Memory B cell (primary cell): ENCODE results near the gene MAGI2.

Source experiments
- ATAC-seq: fragments of 150-1000 bp; cut with Tn5 transposase; 2 replicates; pipeline ENCODE4 v1.10.0; 2021; ENCODE audit warnings: low read depth, mild to moderate bottlenecking, moderate library complexity
- DNase-seq, 2 donors: peaks; one replicate each; pipeline ENCODE4 v3.0.0; 2022; ENCODE audit warnings: low spot score in 2 of 2
- H3K27ac Mint-ChIP-seq: one replicate; pipeline ENCODE4 v1.8.0; 2022; ENCODE audit warnings: mild to moderate bottlenecking, moderate library complexity, mixed read lengths
- H3K27me3 Mint-ChIP-seq: one replicate; pipeline ENCODE4 v1.8.0; 2022; ENCODE audit warnings: mixed read lengths
- H3K36me3 Mint-ChIP-seq: one replicate; pipeline ENCODE4 v1.8.0; 2022; ENCODE audit warnings: mild to moderate bottlenecking, mixed read lengths
- H3K4me1 Mint-ChIP-seq: one replicate; pipeline ENCODE4 v1.8.0; 2022; ENCODE audit warnings: mixed read lengths
- H3K4me3 Mint-ChIP-seq: one replicate; pipeline ENCODE4 v1.8.0; 2022; ENCODE audit warnings: mild to moderate bottlenecking, moderate library complexity, mixed read lengths
- H3K9me3 Mint-ChIP-seq: one replicate; pipeline ENCODE4 v1.8.0; 2022; ENCODE audit warnings: mixed read lengths

MAGI2 gene

GRCh38 chr7:78171398-78171797 lies 1282.1 kb downstream of the MAGI2 start:
- H3K27ac Mint-ChIP-seq: no peak overlapping the region
- H3K27me3 Mint-ChIP-seq: no peaks in the 10 kb centered on the region
- no peaks in the 10 kb centered on the region for H3K9me3 Mint-ChIP-seq
- ATAC-seq: no peak
- H3K36me3 Mint-ChIP-seq: no peaks in the 10 kb centered on the region
- H3K4me1 Mint-ChIP-seq: no peaks in the 10 kb centered on the region
- no peak overlapping the region for H3K4me3 Mint-ChIP-seq
- DNase-seq: no peak

GRCh38 chr7:78170815-78171214 lies 1282.7 kb downstream of the MAGI2 start:
- Mint-ChIP-seq H3K27me3 (no peaks in the 10 kb centered on the region), H3K9me3 (no peaks in the 10 kb centered on the region), H3K4me1 (no peaks in the 10 kb centered on the region), H3K27ac (no peak overlapping the region), H3K4me3 (no peak overlapping the region), H3K36me3 (no peaks in the 10 kb centered on the region)
- DNase-seq (no peak), ATAC-seq (no peak)

DNA sequence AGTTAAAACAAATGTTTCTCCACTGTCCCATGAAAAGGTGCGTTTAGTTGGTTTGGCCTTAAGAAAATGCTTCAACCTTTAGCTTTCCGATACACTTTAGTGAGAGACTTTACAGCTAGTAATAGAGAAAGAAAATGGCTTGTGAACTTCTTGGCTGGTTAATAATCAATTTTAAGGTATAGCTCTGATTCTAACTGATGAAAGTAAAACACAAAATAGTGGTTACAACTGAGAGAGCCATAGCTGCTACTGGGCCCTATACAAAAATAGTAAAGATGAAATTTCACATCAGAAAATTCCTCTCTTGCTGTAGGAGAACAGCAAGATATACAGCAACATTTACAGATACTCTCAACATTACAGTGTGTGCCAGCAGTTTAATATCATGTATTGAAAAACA lies 1283.5 kb downstream of the MAGI2 start:
- Mint-ChIP-seq H3K4me3 (no peak overlapping the region), H3K4me1 (no peaks in the 10 kb centered on the region), H3K27me3 (no peaks in the 10 kb centered on the region), H3K36me3 (no peaks in the 10 kb centered on the region), H3K27ac (no peak overlapping the region), H3K9me3 (no peaks in the 10 kb centered on the region)
- DNase-seq: no peak
- no peak for ATAC-seq

- Mint-ChIP-seq H3K9me3 (no peaks in the 10 kb centered on the region), H3K4me3 (no peak overlapping the region), H3K27me3 (no peaks in the 10 kb centered on the region), H3K36me3 (no peaks in the 10 kb centered on the region), H3K4me1 (no peaks in the 10 kb centered on the region), H3K27ac (no peak overlapping the region)
- no peak for DNase-seq
- no peak for ATAC-seq
Measured at GRCh38 chr7:78168865-78169264, 1284.6 kb downstream of the MAGI2 start.

DNA sequence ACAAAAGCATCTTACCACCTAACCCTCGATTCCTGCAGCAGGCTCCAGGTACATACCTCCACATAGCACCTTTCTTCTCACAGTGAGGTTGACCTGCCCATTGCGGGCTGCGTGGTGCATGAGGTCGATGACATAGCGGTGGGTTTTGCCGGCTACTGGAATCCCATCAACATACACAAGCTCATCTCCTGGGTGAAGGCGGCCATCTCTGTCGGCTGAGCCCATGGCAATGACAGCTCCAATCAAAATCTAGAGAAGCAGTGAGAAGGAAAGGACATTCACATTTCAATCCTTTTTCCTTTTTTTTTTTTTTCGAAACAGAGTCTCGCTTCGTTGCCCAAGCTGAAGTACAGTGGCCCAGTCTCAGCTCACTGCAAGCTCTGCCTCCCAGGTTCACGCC lies 1285.6 kb downstream of the MAGI2 start:
- ATAC-seq (no peak), DNase-seq (no peak)
- Mint-ChIP-seq H3K4me3 (no peak overlapping the region), H3K27me3 (no peaks in the 10 kb centered on the region), H3K36me3 (no peaks in the 10 kb centered on the region), H3K4me1 (no peaks in the 10 kb centered on the region), H3K9me3 (no peaks in the 10 kb centered on the region), H3K27ac (no peak overlapping the region)

- H3K9me3 Mint-ChIP-seq: no peaks in the 10 kb centered on the region
- ATAC-seq: no peak
- no peak overlapping the region for H3K27ac Mint-ChIP-seq
- H3K36me3 Mint-ChIP-seq: no peaks in the 10 kb centered on the region
- DNase-seq: no peak
- H3K4me1 Mint-ChIP-seq: no peaks in the 10 kb centered on the region
- no peaks in the 10 kb centered on the region for H3K27me3 Mint-ChIP-seq
- no peak overlapping the region for H3K4me3 Mint-ChIP-seq
Measured at GRCh38 chr7:78165854-78166253, 1287.6 kb downstream of the MAGI2 start.

DNA sequence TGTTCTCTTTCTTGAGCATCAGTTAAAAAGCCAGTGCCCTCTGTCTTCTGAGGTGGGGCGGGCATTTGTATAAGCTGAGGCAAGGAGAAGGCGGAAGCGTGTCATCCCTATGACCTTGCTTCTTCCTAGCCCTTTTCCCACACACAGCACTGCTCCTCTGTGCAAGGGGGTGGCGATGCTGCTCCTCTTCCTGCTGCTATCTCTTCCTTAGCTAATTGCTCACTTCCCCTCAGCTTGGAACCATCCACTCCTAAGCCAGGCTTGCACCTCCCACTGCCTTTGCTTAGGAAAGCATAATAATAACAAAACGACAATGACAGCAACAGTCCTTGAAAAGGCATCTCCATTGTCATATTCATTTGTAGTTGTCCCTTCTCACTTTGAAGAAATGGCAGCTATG lies 1288.0 kb downstream of the MAGI2 start:
- H3K9me3 Mint-ChIP-seq: no peaks in the 10 kb centered on the region
- no peaks in the 10 kb centered on the region for H3K27me3 Mint-ChIP-seq
- ATAC-seq (no peak), DNase-seq (no peak)
- H3K4me1 Mint-ChIP-seq: no peaks in the 10 kb centered on the region
- H3K27ac Mint-ChIP-seq: no peak overlapping the region
- no peaks in the 10 kb centered on the region for H3K36me3 Mint-ChIP-seq
- H3K4me3 Mint-ChIP-seq: no peak overlapping the region

DNA sequence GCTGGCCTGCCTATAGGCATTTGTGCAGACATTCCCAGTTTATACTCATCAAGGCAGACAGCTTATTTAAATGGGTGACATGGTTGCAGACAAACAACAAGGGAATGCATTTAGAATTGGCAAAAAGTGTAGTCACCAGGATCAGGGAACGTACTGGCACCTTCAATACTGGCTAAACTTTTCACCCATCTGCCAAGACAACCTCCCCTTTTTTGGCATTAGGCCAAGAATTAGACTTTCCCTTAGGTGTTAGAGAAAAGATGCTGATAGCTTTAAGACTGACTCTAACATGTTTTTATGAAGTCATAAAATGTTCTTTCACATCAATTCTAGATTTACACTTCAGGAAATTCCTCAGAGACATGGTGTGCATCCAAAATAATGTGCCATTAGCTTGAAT lies 1289.0 kb downstream of the MAGI2 start:
- DNase-seq (no peak), ATAC-seq (no peak)
- Mint-ChIP-seq H3K27ac (no peak overlapping the region), H3K4me3 (no peak overlapping the region), H3K36me3 (no peaks in the 10 kb centered on the region), H3K9me3 (no peaks in the 10 kb centered on the region), H3K27me3 (peaks cover 3% of the 10 kb centered on the region), H3K4me1 (no peaks in the 10 kb centered on the region)

DNA sequence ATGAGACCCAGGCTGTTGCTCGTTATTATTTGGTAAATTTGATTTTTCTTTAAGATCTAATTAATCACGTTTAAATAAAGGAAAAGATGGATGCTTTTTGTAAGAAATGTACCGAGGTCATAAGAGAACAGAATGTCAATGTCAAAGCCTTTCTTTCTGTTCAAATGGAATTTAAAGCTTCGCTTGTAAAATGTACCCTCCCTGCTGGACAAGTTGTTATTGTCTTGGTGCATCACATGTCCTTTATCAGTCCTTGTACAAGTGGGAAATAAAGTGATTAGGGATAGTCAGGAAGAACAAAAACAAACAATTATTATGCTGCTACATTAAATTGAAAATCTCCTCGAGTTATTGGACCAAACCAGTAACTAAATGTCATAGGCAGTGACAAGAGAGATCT lies 1291.7 kb downstream of the MAGI2 start:
- DNase-seq: no peak
- Mint-ChIP-seq H3K27ac (no peak overlapping the region), H3K9me3 (no peaks in the 10 kb centered on the region), H3K27me3 (peaks cover 10% of the 10 kb centered on the region), H3K36me3 (no peaks in the 10 kb centered on the region), H3K4me3 (no peak overlapping the region), H3K4me1 (no peaks in the 10 kb centered on the region)
- ATAC-seq: no peak

GRCh38 chr7:78159545-78159944 lies 1293.9 kb downstream of the MAGI2 start:
- peaks cover 10% of the 10 kb centered on the region for H3K27me3 Mint-ChIP-seq
- DNase-seq: no peak
- H3K27ac Mint-ChIP-seq: no peak overlapping the region
- no peaks in the 10 kb centered on the region for H3K9me3 Mint-ChIP-seq
- H3K36me3 Mint-ChIP-seq: no peaks in the 10 kb centered on the region
- no peaks in the 10 kb centered on the region for H3K4me1 Mint-ChIP-seq
- no peak overlapping the region for H3K4me3 Mint-ChIP-seq
- ATAC-seq: no peak

GRCh38 chr7:78153285-78153684 lies 1300.2 kb downstream of the MAGI2 start:
- ATAC-seq: no peak
- no peaks in the 10 kb centered on the region for H3K9me3 Mint-ChIP-seq

GRCh38 chr7:78151229-78151628 lies 1302.2 kb downstream of the MAGI2 start:
- H3K9me3 Mint-ChIP-seq: no peaks in the 10 kb centered on the region
- ATAC-seq: no peak
- no peaks in the 10 kb centered on the region for H3K36me3 Mint-ChIP-seq

More at GRCh38 chr7:78153285-78153684, 1300.2 kb downstream of the MAGI2 start:
- no peak overlapping the region for H3K27ac Mint-ChIP-seq
- H3K36me3 Mint-ChIP-seq: no peaks in the 10 kb centered on the region
- no peak overlapping the region for H3K4me3 Mint-ChIP-seq
- H3K4me1 Mint-ChIP-seq: no peaks in the 10 kb centered on the region
- no peak for DNase-seq
- H3K27me3 Mint-ChIP-seq: peaks cover 5% of the 10 kb centered on the region

DNA sequence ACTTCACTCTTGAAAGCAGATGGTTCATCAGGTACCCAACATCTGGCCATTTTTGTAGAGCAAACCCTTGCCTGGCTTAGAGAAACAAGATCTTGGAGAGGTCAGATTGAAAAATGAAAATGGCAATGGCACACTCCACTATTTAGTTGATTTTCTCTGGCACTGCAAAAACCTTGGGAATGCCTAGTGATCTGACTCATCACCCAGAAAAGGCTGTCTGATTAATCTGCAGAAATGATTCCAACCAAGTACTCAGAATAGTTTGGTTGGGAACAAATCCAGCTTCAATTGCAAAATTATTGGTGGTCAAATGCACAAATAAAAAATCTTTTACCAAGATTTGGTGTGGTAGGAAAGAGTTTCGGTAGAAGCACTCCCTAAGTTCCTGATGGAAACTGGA lies 1303.7 kb downstream of the MAGI2 start:
- DNase-seq (no peak), ATAC-seq (no peak)
- no peak overlapping the region for H3K27ac Mint-ChIP-seq
- no peaks in the 10 kb centered on the region for H3K4me1 Mint-ChIP-seq
- peaks cover 5% of the 10 kb centered on the region for H3K27me3 Mint-ChIP-seq
- H3K36me3 Mint-ChIP-seq: no peaks in the 10 kb centered on the region
- no peak overlapping the region for H3K4me3 Mint-ChIP-seq
- H3K9me3 Mint-ChIP-seq: no peaks in the 10 kb centered on the region

More at GRCh38 chr7:78151229-78151628, 1302.2 kb downstream of the MAGI2 start:
- Mint-ChIP-seq H3K27ac (no peak overlapping the region), H3K4me1 (no peaks in the 10 kb centered on the region), H3K4me3 (no peak overlapping the region), H3K27me3 (peaks cover 5% of the 10 kb centered on the region)
- DNase-seq: no peak

- Mint-ChIP-seq H3K27me3 (peaks cover 5% of the 10 kb centered on the region), H3K36me3 (no peaks in the 10 kb centered on the region), H3K4me1 (no peaks in the 10 kb centered on the region), H3K4me3 (no peak overlapping the region), H3K27ac (no peak overlapping the region), H3K9me3 (no peaks in the 10 kb centered on the region)
- ATAC-seq (no peak), DNase-seq (no peak)
Measured at GRCh38 chr7:78148166-78148894, 1305.1 kb downstream of the MAGI2 start.

DNA sequence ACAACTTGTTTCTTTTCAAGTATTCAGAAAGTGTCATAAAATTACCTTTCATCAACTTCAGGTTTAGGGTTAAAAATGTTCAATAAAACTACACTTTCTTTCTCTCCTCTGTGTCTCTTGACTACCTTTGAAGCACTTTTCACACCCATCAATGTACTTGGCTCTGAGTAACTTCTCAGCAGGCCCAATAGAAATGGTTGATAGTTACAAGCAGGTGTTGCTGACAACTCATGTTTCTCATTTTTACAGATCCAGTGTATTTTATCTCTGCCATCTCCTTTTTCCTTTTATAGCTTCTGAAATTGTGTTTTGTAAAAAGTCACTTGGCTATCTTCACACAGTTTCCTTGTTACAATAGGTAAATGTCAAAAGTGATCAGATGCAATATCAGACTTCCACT lies 1306.9 kb downstream of the MAGI2 start:
- Mint-ChIP-seq H3K27me3 (peaks cover 5% of the 10 kb centered on the region), H3K9me3 (no peaks in the 10 kb centered on the region), H3K36me3 (no peaks in the 10 kb centered on the region), H3K4me3 (no peak overlapping the region), H3K4me1 (no peaks in the 10 kb centered on the region), H3K27ac (no peak overlapping the region)
- ATAC-seq: no peak
- DNase-seq: no peak
